Karpas-422 (cell line): ENCODE data around the gene ASMT. TPM values are rescaled to one million over a fixed set of nuclear protein-coding genes. Genes with fewer than 3 reads are reported as not detected.
"Not testable (repeated sequence)": the region's sequence is repeated elsewhere in the genome, so short reads cannot be mapped to it uniquely, and the experiment has no call there.

Experiments used
- DNase-seq: peaks from one replicate; pipeline ENCODE4 v3.0.0-alpha.2; 2015
- H2AFZ ChIP-seq: fragments of 200-600 bp; sonication (generic); 2 replicates; pipeline ENCODE4 v1.6.1; 2014; ENCODE audit warnings: antibody characterized with exemption, low read length, mixed read lengths
- H3K27ac ChIP-seq: fragments of 200-600 bp; sonication (generic); 2 replicates; pipeline ENCODE4 v1.5.1; 2014; ENCODE audit warnings: mild to moderate bottlenecking, low read length, moderate library complexity
- H3K27me3 ChIP-seq: fragments of 200-600 bp; sonication (generic); 2 replicates; pipeline ENCODE4 v1.6.1; 2014; ENCODE audit warnings: low read length, mixed read lengths
- H3K36me3 ChIP-seq: fragments of 200-600 bp; sonication (generic); 2 replicates; pipeline ENCODE4 v1.6.1; 2014; ENCODE audit warnings: low read length, mixed read lengths; ENCODE audit not compliant: insufficient read depth
- H3K4me1 ChIP-seq: fragments of 200-600 bp; sonication (generic); 2 replicates; pipeline ENCODE4 v1.6.1; 2014; ENCODE audit warnings: mild to moderate bottlenecking, low read length, mixed read lengths
- H3K4me2 ChIP-seq: fragments of 200-600 bp; sonication (generic); 2 replicates; pipeline ENCODE4 v1.6.1; 2014; ENCODE audit warnings: low read length, low read depth, mild to moderate bottlenecking; ENCODE audit not compliant: poor library complexity, severe bottlenecking
- H3K4me3 ChIP-seq: fragments of 200-600 bp; sonication (generic); 2 replicates; pipeline ENCODE4 v1.5.1; 2014; ENCODE audit warnings: mild to moderate bottlenecking, antibody characterized with exemption, low read length, mixed read lengths
- H3K79me2 ChIP-seq: fragments of 200-600 bp; sonication (generic); 2 replicates; pipeline ENCODE4 v1.6.1; 2014; ENCODE audit warnings: mild to moderate bottlenecking, low read length, mixed read lengths
- H3K9ac ChIP-seq: fragments of 200-600 bp; sonication (generic); 2 replicates; pipeline ENCODE4 v1.6.0; 2014; ENCODE audit warnings: low read length
- H3K9me2 ChIP-seq: fragments of 200-600 bp; sonication (generic), shearing (Covaris generic); replicated peaks from 2 replicates; pipeline ENCODE4 v1.6.0; 2014; ENCODE audit warnings: mild to moderate bottlenecking, low read length, moderate library complexity; ENCODE audit not compliant: insufficient read depth
- H3K9me3 ChIP-seq: fragments of 300-700, 200-600 bp; sonication (generic); 2 replicates; pipeline ENCODE4 v1.6.1; 2014; ENCODE audit warnings: low read length, mixed read lengths
- H4K20me1 ChIP-seq: fragments of 200-600 bp; sonication (generic); 2 replicates; pipeline ENCODE4 v1.6.1; 2014; ENCODE audit warnings: mild to moderate bottlenecking, antibody characterized with exemption, low read length, low read depth; ENCODE audit not compliant: insufficient read depth
- total RNA-seq: library from RNA; depleted of rRNA; stranded (reverse); fragments of >200 nt; shearing (Covaris generic); gene quantifications from 2 replicates; pipeline ENCODE4 v1.2.3, GENCODE V29; 2014; ENCODE audit warnings: low replicate concordance

The ASMT gene
- total RNA-seq, 1 experiment from 2014 or later: not detected

GRCh38 chrX:1661922-1662221 is 47.0 kb downstream of the ASMT start:
- Histone ChIP-seq H3K4me2 (peak overlapping the region; percentile 60), H3K4me1 (peaks cover 20% of the 10 kb centered on the region), H3K9me2 (no peaks in the 10 kb centered on the region), H3K36me3 (peaks cover 5% of the 10 kb centered on the region; the same call in 1 of the 2 replicates), H3K27ac (peak overlapping the region; percentile 57), H3K9me3 (no peaks in the 10 kb centered on the region), H4K20me1 (no peaks in the 10 kb centered on the region), H3K4me3 (peak overlapping the region; percentile 68), H3K27me3 (no peaks in the 10 kb centered on the region), H2AFZ (peak overlapping the region; percentile 52; the same call in 1 of the 2 replicates), H3K9ac (peak overlapping the region; percentile 65), H3K79me2 (peaks cover 42% of the 10 kb centered on the region)
- DNase-seq: no peak

DNA sequence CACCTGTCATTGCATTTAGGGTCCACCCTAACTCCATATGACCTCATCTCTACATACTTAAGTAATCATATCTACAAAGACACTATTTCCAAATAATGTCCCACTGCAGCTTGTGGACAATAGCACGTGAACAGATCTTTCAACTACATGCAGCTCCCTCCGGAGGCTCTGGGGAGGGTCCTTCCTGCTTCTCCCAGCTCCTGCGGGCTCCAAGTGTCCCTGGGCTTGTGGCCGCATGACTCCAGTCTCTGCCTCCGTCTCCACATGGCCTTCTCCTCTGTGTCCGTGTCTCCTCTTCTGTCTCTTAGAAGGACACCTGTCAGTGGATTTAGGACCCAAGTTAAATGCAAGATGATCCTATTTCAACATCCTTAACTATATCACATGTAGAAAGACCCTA is 52.7 kb downstream of the ASMT start:
- no peak overlapping the region for H3K4me3 ChIP-seq
- peaks cover 5% of the 10 kb centered on the region for H3K4me1 ChIP-seq
- H3K9ac ChIP-seq: no peak overlapping the region
- H2AFZ ChIP-seq: no peak overlapping the region
- no peaks in the 10 kb centered on the region for H4K20me1 ChIP-seq
- no peak overlapping the region for H3K27ac ChIP-seq
- no peaks in the 10 kb centered on the region for H3K9me3 ChIP-seq
- DNase-seq: no peak
- no peaks in the 10 kb centered on the region for H3K9me2 ChIP-seq
- H3K79me2 ChIP-seq: peaks cover 46% of the 10 kb centered on the region
- H3K36me3 ChIP-seq: peaks cover 7% of the 10 kb centered on the region; the same call in 1 of the 2 replicates
- no peaks in the 10 kb centered on the region for H3K27me3 ChIP-seq
- no peak overlapping the region for H3K4me2 ChIP-seq

GRCh38 chrX:1673337-1673736 is 58.5 kb downstream of the ASMT start:
- DNase-seq: peak; percentile 84

GRCh38 chrX:1676866-1677265 is 62.0 kb downstream of the ASMT start:
- no peaks in the 10 kb centered on the region for H4K20me1 ChIP-seq
- no peaks in the 10 kb centered on the region for H3K9me2 ChIP-seq
- H3K4me2 ChIP-seq: no peak overlapping the region
- H3K79me2 ChIP-seq: peaks cover 7% of the 10 kb centered on the region; the same call in 1 of the 2 replicates
- peaks cover 5% of the 10 kb centered on the region; the same call in 1 of the 2 replicates for H3K4me1 ChIP-seq
- H3K27me3 ChIP-seq: no peaks in the 10 kb centered on the region
- no peak overlapping the region for H3K27ac ChIP-seq
- no peak overlapping the region for H2AFZ ChIP-seq
- no peaks in the 10 kb centered on the region for H3K36me3 ChIP-seq
- no peak for DNase-seq
- H3K9me3 ChIP-seq: no peaks in the 10 kb centered on the region
- no peak overlapping the region for H3K4me3 ChIP-seq
- H3K9ac ChIP-seq: no peak overlapping the region

More at GRCh38 chrX:1673337-1673736, 58.5 kb downstream of the ASMT start:
- Histone ChIP-seq H3K79me2 (peaks cover 10% of the 10 kb centered on the region; the same call in 1 of the 2 replicates), H3K27me3 (no peaks in the 10 kb centered on the region), H3K9me2 (no peaks in the 10 kb centered on the region), H3K4me2 (no peak overlapping the region), H3K9me3 (no peaks in the 10 kb centered on the region), H3K27ac (no peak overlapping the region), H2AFZ (no peak overlapping the region), H3K4me3 (no peak overlapping the region), H4K20me1 (no peaks in the 10 kb centered on the region), H3K9ac (no peak overlapping the region), H3K4me1 (no peaks in the 10 kb centered on the region), H3K36me3 (0 out of 2 replicates have a peak, but pooled peaks cover 2% of the 10 kb centered on the region)

DNA sequence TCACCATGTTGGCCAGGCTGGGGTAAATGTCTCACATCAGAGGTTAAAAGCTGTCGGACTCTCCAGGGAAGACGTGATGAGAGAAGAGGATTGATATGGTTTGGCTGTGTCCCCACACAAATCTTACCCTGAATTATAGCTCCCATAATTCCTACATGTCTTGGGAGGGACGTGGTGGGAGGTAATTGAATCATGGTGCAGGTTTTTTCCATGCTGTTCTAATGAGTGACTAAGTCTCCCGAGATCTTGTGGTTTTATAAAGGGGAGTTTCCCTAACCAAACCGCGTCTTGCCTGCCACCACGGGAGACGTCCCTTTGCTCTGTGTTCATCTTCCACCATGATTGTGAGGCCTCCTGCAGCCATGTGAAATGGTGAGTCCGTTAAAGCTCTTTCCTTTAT is 64.4 kb downstream of the ASMT start:
- Histone ChIP-seq H3K4me2 (no peak overlapping the region), H3K79me2 (peaks cover 9% of the 10 kb centered on the region), H3K9me3 (no peaks in the 10 kb centered on the region), H3K4me3 (no peak overlapping the region), H3K36me3 (no peaks in the 10 kb centered on the region), H3K9me2 (no peaks in the 10 kb centered on the region), H4K20me1 (no peaks in the 10 kb centered on the region), H3K27me3 (no peaks in the 10 kb centered on the region), H3K9ac (no peak overlapping the region), H3K27ac (no peak overlapping the region), H3K4me1 (peaks cover 5% of the 10 kb centered on the region; the same call in 1 of the 2 replicates), H2AFZ (no peak overlapping the region)
- DNase-seq: no peak

DNA sequence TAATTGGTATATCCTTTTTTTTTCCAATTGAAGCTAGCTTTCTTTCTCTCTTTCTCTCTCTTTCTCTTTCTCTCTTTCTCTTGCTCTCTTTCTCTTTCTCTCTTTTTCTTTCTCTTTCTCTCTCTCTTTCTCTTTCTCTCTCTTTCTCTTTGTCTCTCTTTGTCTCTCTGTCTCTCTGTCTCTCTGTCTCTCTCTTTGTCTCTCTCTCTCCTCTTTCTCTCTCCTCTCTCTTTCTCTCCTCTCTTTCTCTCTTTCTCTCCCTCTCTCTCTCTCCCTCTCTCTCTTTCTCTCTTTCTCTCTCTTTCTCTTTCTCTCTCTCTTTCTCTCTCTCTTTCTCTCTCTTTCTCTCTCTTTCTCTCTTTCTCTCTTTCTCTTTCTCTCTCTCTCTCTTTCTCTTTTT is 66.6 kb downstream of the ASMT start:
- Histone ChIP-seq H3K9ac (no peak overlapping the region), H3K79me2 (peaks cover 14% of the 10 kb centered on the region), H3K9me2 (no peaks in the 10 kb centered on the region), H3K9me3 (no peaks in the 10 kb centered on the region), H3K36me3 (no peaks in the 10 kb centered on the region), H3K27ac (no peak overlapping the region), H3K4me2 (no peak overlapping the region), H3K27me3 (no peaks in the 10 kb centered on the region), H4K20me1 (no peaks in the 10 kb centered on the region), H3K4me3 (no peak overlapping the region), H3K4me1 (peaks cover 5% of the 10 kb centered on the region; the same call in 1 of the 2 replicates), H2AFZ (no peak overlapping the region)
- DNase-seq: no peak

DNA sequence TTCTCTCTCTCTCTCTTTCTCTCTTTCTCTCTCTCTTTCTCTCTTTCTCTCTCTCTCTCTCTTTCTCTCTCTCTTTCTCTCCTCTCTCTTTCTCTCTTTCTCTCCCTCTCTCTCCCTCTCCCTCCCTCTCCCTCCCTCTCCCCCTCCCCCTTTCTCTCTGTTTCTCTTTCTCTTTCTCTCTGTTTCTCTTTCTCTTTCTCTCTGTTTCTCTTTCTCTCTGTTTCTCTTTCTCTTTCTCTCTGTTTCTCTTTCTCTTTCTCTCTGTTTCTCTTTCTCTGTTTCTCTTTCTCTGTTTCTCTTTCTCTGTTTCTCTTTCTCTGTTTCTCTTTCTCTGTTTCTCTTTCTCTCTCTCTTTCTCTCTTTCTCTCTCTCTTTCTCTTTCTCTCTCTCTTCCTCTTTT is 67.0 kb downstream of the ASMT start:
- not testable (repeated sequence) for H3K9ac ChIP-seq, H4K20me1 ChIP-seq, H3K36me3 ChIP-seq, DNase-seq, H3K9me3 ChIP-seq, H3K4me3 ChIP-seq, H3K4me2 ChIP-seq, H3K4me1 ChIP-seq, H3K27me3 ChIP-seq, H3K9me2 ChIP-seq, H3K27ac ChIP-seq, H2AFZ ChIP-seq
- H3K79me2 ChIP-seq: peaks cover 14% of the 10 kb centered on the region

DNA sequence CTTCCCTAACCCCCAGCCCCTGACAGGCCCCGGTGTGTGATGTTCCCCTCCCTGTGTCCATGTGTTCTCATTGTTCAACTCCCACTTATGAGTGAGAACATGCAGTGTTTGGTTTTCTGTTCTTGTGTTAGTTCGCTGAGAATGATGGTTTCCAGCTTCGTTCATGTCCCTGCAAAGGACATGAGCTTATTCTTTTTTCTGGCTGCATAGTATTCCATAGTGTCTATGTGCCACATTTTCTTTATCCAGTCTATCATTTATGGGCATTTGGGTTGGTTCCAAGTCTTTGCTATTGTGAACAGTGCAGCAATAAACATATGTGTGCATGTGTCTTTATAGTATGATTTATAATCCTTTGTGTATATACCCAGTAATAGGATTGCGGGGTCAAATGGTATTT is 67.6 kb downstream of the ASMT start:
- H3K9me3 ChIP-seq, H3K27ac ChIP-seq: not testable (repeated sequence)
- peaks cover 14% of the 10 kb centered on the region for H3K79me2 ChIP-seq

GRCh38 chrX:1684883-1685282 is 70.0 kb downstream of the ASMT start:
- H3K27ac ChIP-seq, H3K36me3 ChIP-seq, DNase-seq, H3K9me3 ChIP-seq, H4K20me1 ChIP-seq, H3K9ac ChIP-seq, H3K27me3 ChIP-seq, H3K4me3 ChIP-seq, H2AFZ ChIP-seq, H3K9me2 ChIP-seq, H3K4me1 ChIP-seq, H3K4me2 ChIP-seq: not testable (repeated sequence)
- peaks cover 14% of the 10 kb centered on the region for H3K79me2 ChIP-seq

More for the DNA sequence above, 67.6 kb downstream of the ASMT start:
- not testable (repeated sequence) for H3K4me1 ChIP-seq, H3K36me3 ChIP-seq, H2AFZ ChIP-seq, H3K9me2 ChIP-seq, H3K9ac ChIP-seq, H3K4me3 ChIP-seq, H3K4me2 ChIP-seq, DNase-seq, H4K20me1 ChIP-seq, H3K27me3 ChIP-seq
